ENCODE measurements around the gene PXDN. TPM values are rescaled to one million over a fixed set of nuclear protein-coding genes. Genes with fewer than 3 reads are reported as not detected.
A peak's percentile ranks its signal among the peaks of the same experiment; 100 is the strongest.

Gene PXDN
- total and polyA plus RNA-seq, 2 donors (not counting 3 experiments of a cell fraction or from before 2014, with no cell fraction given) = 231 to 308 TPM

- H3K9ac ChIP-seq (replicated peaks; ENCODE audit: extremely low read depth, insufficient read depth, low read length) = no peak overlapping the region
Measured at GRCh38 chr2:1653956-1654695, 90.2 kb downstream of the PXDN start.

More at GRCh38 chr2:1653956-1654695, 90.2 kb downstream of the PXDN start:
- Histone ChIP-seq H3K36me3 (ENCODE audit: control insufficient read depth in 2 of 2, extremely low read depth in 1 of 2, insufficient read depth in 2 of 2, low read length in 2 of 2) (peaks cover 3 to 15% of the 10 kb centered on the region in 2 experiments), H3K9me3 (replicated peaks; ENCODE audit: control insufficient read depth, insufficient read depth, low read length) (no peaks in the 10 kb centered on the region), H3K27me3 (ENCODE audit: control insufficient read depth in 2 of 2, insufficient read depth in 2 of 2, low read length in 2 of 2) (no peaks in the 10 kb centered on the region), H3K27ac (ENCODE audit: insufficient read depth, low read depth, low read length) (peak overlapping the region; percentile 70), H4K20me1 (replicated peaks; ENCODE audit: control insufficient read depth, extremely low read depth, insufficient read depth, low read length) (no peaks in the 10 kb centered on the region), H3K79me2 (ENCODE audit: control insufficient read depth, insufficient read depth, low read length) (no peaks in the 10 kb centered on the region), H3K4me1 (ENCODE audit: control insufficient read depth, extremely low read depth, insufficient read depth, low read length) (peaks cover 5% of the 10 kb centered on the region), H2AFZ (ENCODE audit: low read depth, low read length) (no peak overlapping the region), H3K4me3 (replicated peaks in 1 of 3; ENCODE audit: insufficient read depth in 1 of 3, low read depth in 1 of 3, low read length in 3 of 3) (no peak overlapping the region), H3K4me2 (ENCODE audit: insufficient read depth, low read length) (no peak overlapping the region), H3K9me1 (replicated peaks; ENCODE audit: control insufficient read depth, extremely low read depth, insufficient read depth, low read length) (no peaks in the 10 kb centered on the region)
- intact Hi-C loops (cut with micrococcal nuclease) = no loop called here
- POLR2A ChIA-PET = no interaction called here
- FAIRE-seq = no peak
- CTCF ChIA-PET = interaction anchor here (0.9 to 2.8 kb wide), 5 partner anchors 29 to 97 kb away, joined by 3 to 21 read pairs (median 4); no protein-coding TSS in a partner anchor
- no TSS peak for BruUV-seq (replicated peaks)
- peak; percentile 40 for DNase-seq (ENCODE audit: low read depth, low spot score)
- TF ChIP-seq, protein P1, sequence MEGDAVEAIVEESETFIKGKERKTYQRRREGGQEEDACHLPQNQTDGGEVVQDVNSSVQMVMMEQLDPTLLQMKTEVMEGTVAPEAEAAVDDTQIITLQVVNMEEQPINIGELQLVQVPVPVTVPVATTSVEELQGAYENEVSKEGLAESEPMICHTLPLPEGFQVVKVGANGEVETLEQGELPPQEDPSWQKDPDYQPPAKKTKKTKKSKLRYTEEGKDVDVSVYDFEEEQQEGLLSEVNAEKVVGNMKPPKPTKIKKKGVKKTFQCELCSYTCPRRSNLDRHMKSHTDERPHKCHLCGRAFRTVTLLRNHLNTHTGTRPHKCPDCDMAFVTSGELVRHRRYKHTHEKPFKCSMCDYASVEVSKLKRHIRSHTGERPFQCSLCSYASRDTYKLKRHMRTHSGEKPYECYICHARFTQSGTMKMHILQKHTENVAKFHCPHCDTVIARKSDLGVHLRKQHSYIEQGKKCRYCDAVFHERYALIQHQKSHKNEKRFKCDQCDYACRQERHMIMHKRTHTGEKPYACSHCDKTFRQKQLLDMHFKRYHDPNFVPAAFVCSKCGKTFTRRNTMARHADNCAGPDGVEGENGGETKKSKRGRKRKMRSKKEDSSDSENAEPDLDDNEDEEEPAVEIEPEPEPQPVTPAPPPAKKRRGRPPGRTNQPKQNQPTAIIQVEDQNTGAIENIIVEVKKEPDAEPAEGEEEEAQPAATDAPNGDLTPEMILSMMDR (IDR thresholded peaks at IDR 0.05; ENCODE audit: extremely low read depth in 1 of 2, insufficient read depth in 1 of 2, low read depth in 1 of 2, low read length in 2 of 2) = no peak
- TF ChIP-seq MYC (IDR thresholded peaks at IDR 0.05; ENCODE audit: low read depth, low read length) (no peak), MAX (IDR thresholded peaks at IDR 0.05; ENCODE audit: insufficient read depth, insufficient read length) (no peak), POLR2A (IDR thresholded peaks at IDR 0.05; ENCODE audit: low read depth, low read length) (no peak), FOS (IDR thresholded peaks at IDR 0.05; ENCODE audit: borderline replicate concordance, insufficient read depth, low read length) (no peak), GATA2 (IDR thresholded peaks at IDR 0.05; ENCODE audit: insufficient read depth, insufficient read length, low read depth, low read length) (no peak), EZH2 (IDR thresholded peaks at IDR 0.05; ENCODE audit: borderline replicate concordance, low read depth, low read length, severe bottlenecking) (no peak), JUN (IDR thresholded peaks at IDR 0.05; ENCODE audit: borderline replicate concordance, insufficient read depth, insufficient read length, low read depth) (no peak), POLR2AphosphoS5 (IDR thresholded peaks at IDR 0.05; ENCODE audit: insufficient read depth, low read depth, low read length) (no peak)
- dilution Hi-C loops (cut with MboI; ENCODE audit: extremely low pct_ligation_motif_present, low sequenced_read_pairs) = no loop called here
